ENCODE results near the gene FXN.

GRCh38 chr9:69107771-69108170 is 72.2 kb downstream of the FXN start:
- TF ChIP-seq CTCF (IDR thresholded peaks at IDR 0.05) (no peak), POLR2A (IDR thresholded peaks at IDR 0.05) (no peak)

All from esophagus squamous epithelium (tissue), 4 donors.